Breast epithelium (tissue), 4 donors: ENCODE measurements around the gene MGAT4B. TPM values are rescaled to one million over a fixed set of nuclear protein-coding genes. Genes with fewer than 3 reads are reported as not detected.

Experiments used
- DNase-seq, 2 donors: peaks; one replicate each; pipeline ENCODE4 v3.0.0-alpha.2; 2019; ENCODE audit warnings: low spot score in 2 of 2
- H3K27ac ChIP-seq, 2 donors: fragments of 200-600 bp; sonication (generic) in 1 of 2; one replicate each; pipeline ENCODE4 v1.5.1; 2016 to 2019; ENCODE audit warnings: mild to moderate bottlenecking in 1 of 2
- H3K27me3 ChIP-seq, 2 donors: fragments of 200-600 bp; sonication (generic) in 1 of 2; one replicate each; pipeline versions ENCODE4 v1.5.1 to v1.6.0; 2017 to 2019; ENCODE audit warnings: control low read depth in 1 of 2, mild to moderate bottlenecking in 1 of 2
- H3K36me3 ChIP-seq: fragments of 200-600 bp; one replicate; pipeline ENCODE4 v1.5.1; 2019
- H3K4me1 ChIP-seq, 2 donors: fragments of 200-600 bp; sonication (generic); one replicate each; pipeline ENCODE4 v1.5.1; 2016 to 2019; ENCODE audit warnings: control low read depth in 1 of 2
- H3K4me3 ChIP-seq, 3 donors: fragments of 200-600 bp; sonication (generic); 1 replicate in 2 of 3; 2 replicates in 1 of 3; pipeline ENCODE4 v1.5.1; 2016 to 2019; ENCODE audit warnings: mild to moderate bottlenecking in 3 of 3, moderate library complexity in 2 of 3
- H3K9me3 ChIP-seq, 2 donors: fragments of 200-600 bp; sonication (generic) in 1 of 2; one replicate each; pipeline ENCODE4 v1.5.1; 2016 to 2019; ENCODE audit warnings: control low read depth in 1 of 2
- CTCF ChIP-seq, 3 donors: fragments of 450-650 bp; IDR thresholded peaks; one replicate each; pipeline ENCODE4 v1.5.1; 2016 to 2017; ENCODE audit warnings: antibody characterized with exemption in 3 of 3, mild to moderate bottlenecking in 3 of 3, moderate library complexity in 3 of 3
- POLR2A ChIP-seq: fragments of 450-650 bp; IDR thresholded peaks from one replicate; pipeline ENCODE4 v1.6.1; 2016; ENCODE audit warnings: antibody characterized with exemption, mild to moderate bottlenecking, moderate library complexity
- POLR2AphosphoS5 ChIP-seq, 3 donors: sonication (generic); formaldehyde crosslinking; IDR thresholded peaks; one replicate each; pipeline ENCODE4 v1.6.1; 2017; ENCODE audit warnings: antibody characterized with exemption in 3 of 3
- intact Hi-C: fragments of 100-400 bp; cut with DNase I; formaldehyde crosslinking; loops from one replicate; pipeline ENCODE4 v1.15.1; 2023; ENCODE audit warnings: low total_unique reads
- total RNA-seq, 3 donors: library from RNA; depleted of rRNA; stranded (reverse); fragments of >200 nt; gene quantifications; one replicate each; pipeline ENCODE4 v1.1.0, GENCODE V29; 2016

Gene MGAT4B
- total RNA-seq, 3 donors from 2014 or later = 43.0 to 73.7 (median 54.6) TPM

- H3K27me3 ChIP-seq = no peaks in the 10 kb centered on the region
- H3K36me3 ChIP-seq = peaks cover 10% of the 10 kb centered on the region
- H3K4me1 ChIP-seq = peaks cover 9 to 31% of the 10 kb centered on the region in 2 donors
- no peak overlapping the region for H3K4me3 ChIP-seq
- intact Hi-C loops = loop anchor here (5.0 kb wide), 1 partner anchor 473 kb away; no protein-coding TSS in a partner anchor
- no peaks in the 10 kb centered on the region for H3K9me3 ChIP-seq
- no peak for TF ChIP-seq POLR2AphosphoS5 (IDR thresholded peaks at IDR 0.05)
- no peak for TF ChIP-seq POLR2A
- no peak for TF ChIP-seq CTCF (IDR thresholded peaks at IDR 0.05)
- H3K27ac ChIP-seq = no peak overlapping the region
- DNase-seq = no peak
These were observed 5.9 kb downstream of the MGAT4B start for GRCh38 chr5:179800696-179801201.

- no peak for DNase-seq
- Histone ChIP-seq H3K4me1 (peaks cover 7 to 31% of the 10 kb centered on the region in 2 donors), H3K27ac (no peak overlapping the region), H3K27me3 (no peaks in the 10 kb centered on the region), H3K9me3 (no peaks in the 10 kb centered on the region), H3K36me3 (peaks cover 10% of the 10 kb centered on the region), H3K4me3 (no peak overlapping the region)
- TF ChIP-seq POLR2A (no peak), POLR2AphosphoS5 (IDR thresholded peaks at IDR 0.05) (no peak), CTCF (IDR thresholded peaks at IDR 0.05) (no peak)
- intact Hi-C loops = loop anchor here (5.0 kb wide), 1 partner anchor 473 kb away; no protein-coding TSS in a partner anchor
These were observed 6.5 kb downstream of the MGAT4B start for GRCh38 chr5:179800071-179800695.

- H3K27ac ChIP-seq = no peak overlapping the region
- H3K36me3 ChIP-seq = peaks cover 10% of the 10 kb centered on the region
- H3K4me1 ChIP-seq = peaks cover 2 to 31% of the 10 kb centered on the region in 2 donors
- H3K4me3 ChIP-seq = no peak overlapping the region
- H3K27me3 ChIP-seq = no peaks in the 10 kb centered on the region
- intact Hi-C loops = no loop called here
- DNase-seq = no peak
- TF ChIP-seq POLR2A (no peak), POLR2AphosphoS5 (IDR thresholded peaks at IDR 0.05) (no peak), CTCF (IDR thresholded peaks at IDR 0.05) (no peak)
- H3K9me3 ChIP-seq = no peaks in the 10 kb centered on the region
These were observed 7.1 kb downstream of the MGAT4B start for GRCh38 chr5:179799644-179799973.

GRCh38 chr5:179798771-179799643, 7.7 kb downstream of the MGAT4B start:
- H3K36me3 ChIP-seq = peaks cover 10% of the 10 kb centered on the region
- H3K27ac ChIP-seq = no peak overlapping the region
- no peaks in the 10 kb centered on the region for H3K9me3 ChIP-seq
- no peak for TF ChIP-seq POLR2A
- TF ChIP-seq POLR2AphosphoS5 (IDR thresholded peaks at IDR 0.05) = no peak
- no peak for TF ChIP-seq CTCF (IDR thresholded peaks at IDR 0.05)
- peaks cover under 1 to 31% of the 10 kb centered on the region in 2 donors for H3K4me1 ChIP-seq
- no peak for DNase-seq
- no peak overlapping the region for H3K4me3 ChIP-seq
- no peaks in the 10 kb centered on the region for H3K27me3 ChIP-seq
- intact Hi-C loops = no loop called here
